ENCODE data around the gene PTPRG. TPM values are rescaled to one million over a fixed set of nuclear protein-coding genes. Genes with fewer than 3 reads are reported as not detected.

Gene PTPRG
- total and polyA plus RNA-seq, 11 donors: 8.0 to 48.5 (median 35.4) TPM

DNA sequence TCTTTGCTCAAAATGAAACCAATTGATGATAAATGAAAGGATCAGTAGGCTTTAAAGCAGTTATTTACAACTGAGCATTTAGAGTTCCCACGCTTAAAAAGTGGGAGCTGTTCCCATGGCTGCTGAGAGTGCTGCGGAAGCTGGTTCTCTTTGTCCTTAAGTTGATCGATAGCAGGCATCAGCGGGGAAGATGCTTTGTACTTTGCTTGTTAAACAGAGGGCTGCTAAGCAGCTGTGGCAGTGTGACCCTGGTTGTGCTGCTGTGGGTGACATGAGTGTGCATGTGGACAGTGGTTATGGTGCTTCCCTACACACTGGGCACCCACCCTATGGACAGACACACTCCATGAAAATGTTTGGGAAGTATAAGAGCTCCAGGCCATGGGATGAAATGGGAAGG, 96.3 kb downstream of the PTPRG start:
- no peaks in the 10 kb centered on the region for H3K36me3 ChIP-seq
- WGBS, 4 donors: 67 to 86% (median 73%) methylated on average over 3 to 4 of the region's 4 CpGs
- no peak for ATAC-seq

GRCh38 chr3:61662861-61663260, 101.5 kb downstream of the PTPRG start:
- no peak overlapping the region for H3K27ac ChIP-seq
- peaks cover 0 to 6% (median 0%) of the 10 kb centered on the region in 12 donors for H3K9me3 ChIP-seq
- no peaks in the 10 kb centered on the region for H3K36me3 ChIP-seq
- intact Hi-C loops (cut with DNase I): no loop called here
- DNase-seq: no peak
- H3K4me3 ChIP-seq: no peak overlapping the region
- TF ChIP-seq POLR2A (IDR thresholded peaks at IDR 0.05) (no peak), CTCF (IDR thresholded peaks at IDR 0.05) (no peak)
- H3K4me1 ChIP-seq: peaks cover 0 to 50% (median 23%) of the 10 kb centered on the region in 12 donors
- 95 to 99% (median 97%) methylated on average over 8 of the region's 8 CpGs for WGBS, 4 donors
- H3K27me3 ChIP-seq: no peaks in the 10 kb centered on the region
- no peak for ATAC-seq

More for the DNA sequence above, 96.3 kb downstream of the PTPRG start:
- intact Hi-C loops (cut with DNase I): no loop called here
- Histone ChIP-seq H3K4me3 (no peak overlapping the region), H3K9me3 (peaks cover 0 to 6% (median 0%) of the 10 kb centered on the region in 12 donors), H3K4me1 (peaks cover 0 to 39% (median 8%) of the 10 kb centered on the region in 12 donors), H3K27ac (no peak overlapping the region), H3K27me3 (no peaks in the 10 kb centered on the region)
- DNase-seq: no peak
- TF ChIP-seq CTCF (IDR thresholded peaks at IDR 0.05): no peak
- TF ChIP-seq POLR2A (IDR thresholded peaks at IDR 0.05): no peak

DNA sequence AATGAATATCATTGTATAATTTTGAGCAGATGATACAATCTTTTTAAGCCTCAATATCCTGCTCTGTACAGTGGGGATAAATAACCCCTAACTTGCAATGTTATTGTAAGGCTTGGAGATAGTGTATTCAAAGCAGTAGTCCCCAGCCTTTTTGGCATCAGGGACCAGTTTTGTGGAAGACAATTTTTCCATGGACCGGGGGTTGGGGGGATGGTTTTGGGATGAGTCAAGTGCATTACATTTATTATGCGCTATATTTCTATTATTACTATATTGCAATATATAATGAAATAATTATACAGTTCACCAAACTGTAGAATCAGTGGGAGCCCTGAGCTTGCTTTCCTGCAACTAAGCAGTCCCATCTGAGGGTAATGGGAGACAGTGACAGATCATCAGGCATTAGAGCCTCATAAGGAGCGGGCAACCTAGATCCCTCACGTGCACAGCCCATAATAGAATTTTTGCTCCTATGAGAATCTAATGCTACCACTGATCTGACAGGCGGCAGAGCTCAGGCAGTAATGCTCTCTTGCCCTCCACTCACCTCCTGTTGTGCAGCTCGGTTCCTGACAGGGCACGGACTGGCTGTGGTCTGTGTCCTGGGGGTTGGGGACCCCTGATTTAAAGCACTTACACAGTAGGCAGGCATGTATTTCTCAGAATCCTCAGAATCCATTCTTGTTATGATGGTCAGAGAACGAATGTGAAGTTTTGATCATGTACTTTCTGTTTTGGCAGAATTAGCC, 102.2 kb downstream of the PTPRG start:
- ATAC-seq (no peak), DNase-seq (no peak)
- peaks cover 0 to 6% (median 0%) of the 10 kb centered on the region in 12 donors for H3K9me3 ChIP-seq
- intact Hi-C loops (cut with DNase I): no loop called here
- H3K4me1 ChIP-seq: peaks cover 0 to 51% (median 22%) of the 10 kb centered on the region in 12 donors
- no peaks in the 10 kb centered on the region for H3K27me3 ChIP-seq
- TF ChIP-seq CTCF (IDR thresholded peaks at IDR 0.05) (no peak), POLR2A (IDR thresholded peaks at IDR 0.05) (no peak)
- H3K36me3 ChIP-seq: no peaks in the 10 kb centered on the region
- peak overlapping the region in 1 of 12 donors; percentile 4 for H3K27ac ChIP-seq
- WGBS, 4 donors: 77 to 89% (median 83%) methylated on average over 8 of the region's 8 CpGs
- H3K4me3 ChIP-seq: no peak overlapping the region

GRCh38 chr3:61664105-61664482, 102.7 kb downstream of the PTPRG start:
- no peaks in the 10 kb centered on the region for H3K36me3 ChIP-seq
- no peak for DNase-seq
- TF ChIP-seq CTCF (IDR thresholded peaks at IDR 0.05) (no peak), POLR2A (IDR thresholded peaks at IDR 0.05) (no peak)
- H3K27me3 ChIP-seq: no peaks in the 10 kb centered on the region
- H3K4me1 ChIP-seq: peaks cover 3 to 51% (median 25%) of the 10 kb centered on the region in 12 donors
- H3K27ac ChIP-seq: no peak overlapping the region
- ATAC-seq: peak in 2 of 4 donors; percentile 14 to 55
- no peak overlapping the region for H3K4me3 ChIP-seq
- peaks cover 0 to 6% (median 0%) of the 10 kb centered on the region in 12 donors for H3K9me3 ChIP-seq
- intact Hi-C loops (cut with DNase I): no loop called here
- 72 to 88% (median 84%) methylated on average over 2 of the region's 2 CpGs for WGBS, 4 donors
